ENCODE results near the gene SLC22A3. TPM values are rescaled to one million over a fixed set of nuclear protein-coding genes. Genes with fewer than 3 reads are reported as not detected.
A peak's percentile ranks its signal among the peaks of the same experiment; 100 is the strongest.
"Not testable (repeated sequence)": the region's sequence is repeated elsewhere in the genome, so short reads cannot be mapped to it uniquely, and the experiment has no call there.

Gene SLC22A3
- total RNA-seq (ENCODE audit: low replicate concordance), result 0.72 and 1.5 TPM in 2 replicates

- H3K4me3 ChIP-seq (ENCODE audit: low read depth, low read length), result peak within 1 kb of the TSS; percentile 61
- peak; percentile 17 for DNase-seq (ENCODE audit: low read depth)
- TF ChIP-seq CTCF (IDR thresholded peaks at IDR 0.05; ENCODE audit: insufficient read depth, low read length), result peak; percentile 21
Measured at GRCh38 chr6:160348223-160349019, at the start of gene SLC22A3. SLC22A3 (plus strand) TSS chr6:160348378; CDS start chr6:160348420, 42 bp downstream.

- no peak for TF ChIP-seq CTCF (IDR thresholded peaks at IDR 0.05; ENCODE audit: insufficient read depth, low read length)
- DNase-seq (ENCODE audit: low read depth), result no peak
- H3K4me3 ChIP-seq (ENCODE audit: low read depth, low read length), result no peak overlapping the region
Measured at GRCh38 chr6:160299559-160299958, 48.6 kb upstream of the SLC22A3 start.

GRCh38 chr6:160300076-160300695 lies 48.0 kb upstream of the SLC22A3 start:
- DNase-seq (ENCODE audit: low read depth), result no peak
- no peak overlapping the region for H3K4me3 ChIP-seq (ENCODE audit: low read depth, low read length)
- no peak for TF ChIP-seq CTCF (IDR thresholded peaks at IDR 0.05; ENCODE audit: insufficient read depth, low read length)

- no peak for DNase-seq (ENCODE audit: low read depth)
- no peak for TF ChIP-seq CTCF (IDR thresholded peaks at IDR 0.05; ENCODE audit: insufficient read depth, low read length)
- no peak overlapping the region for H3K4me3 ChIP-seq (ENCODE audit: low read depth, low read length)
Measured at GRCh38 chr6:160301339-160301738, 46.8 kb upstream of the SLC22A3 start.

GRCh38 chr6:160302431-160303082 lies 45.6 kb upstream of the SLC22A3 start:
- DNase-seq (ENCODE audit: low read depth), result peak; percentile 77
- H3K4me3 ChIP-seq (ENCODE audit: low read depth, low read length), result not testable (repeated sequence)

GRCh38 chr6:160303806-160304205 lies 44.4 kb upstream of the SLC22A3 start:
- no peak overlapping the region for H3K4me3 ChIP-seq (ENCODE audit: low read depth, low read length)
- DNase-seq (ENCODE audit: low read depth), result no peak
- TF ChIP-seq CTCF (IDR thresholded peaks at IDR 0.05; ENCODE audit: insufficient read depth, low read length), result no peak

Measured in fibroblast of the aortic adventitia (primary cell).